HUES64 (cell line): ENCODE results near the gene PGLYRP1.

ENCODE experiments used
- H3K27ac ChIP-seq: 2 replicates; pipeline ENCODE4 v1.7.0; 2013; ENCODE audit warnings: low read depth, low read length, inconsistent platforms
- H3K27me3 ChIP-seq: 2 replicates; pipeline ENCODE4 v1.6.1; 2013; ENCODE audit warnings: mild to moderate bottlenecking, low read length; ENCODE audit not compliant: insufficient read depth
- H3K36me3 ChIP-seq: 2 replicates; pipeline ENCODE4 v1.6.1; 2013; ENCODE audit warnings: mild to moderate bottlenecking, low read length; ENCODE audit not compliant: insufficient read depth
- H3K4me1 ChIP-seq: 2 replicates; pipeline ENCODE4 v1.6.1; 2013; ENCODE audit warnings: mild to moderate bottlenecking, low read length, moderate library complexity; ENCODE audit not compliant: insufficient read depth
- H3K4me3 ChIP-seq: 2 replicates; pipeline ENCODE4 v1.5.1; 2013; ENCODE audit warnings: mild to moderate bottlenecking, low read length, moderate library complexity
- H3K9ac ChIP-seq: 2 replicates; pipeline ENCODE4 v1.6.1; 2013; ENCODE audit warnings: mild to moderate bottlenecking, low read depth, low read length
- H3K9me3 ChIP-seq: 2 replicates; pipeline ENCODE4 v1.6.1; 2013; ENCODE audit warnings: low read depth, low read length; ENCODE audit not compliant: insufficient read depth
- WGBS: fragments of 150-250, 120-280 bp; methylation state at CpG from one replicate; pipeline ENCODE4 v1.1.7; 2013; ENCODE audit warnings: missing lambda C conversion rate; 5-methylcytosine and 5-hydroxymethylcytosine counted together

The PGLYRP1 gene

GRCh38 chr19:46031781-46032596 is 9.1 kb upstream of the PGLYRP1 start:
- WGBS: 94% methylated on average over 5 of the region's 5 CpGs
- no peaks in the 10 kb centered on the region for H3K9me3 ChIP-seq
- no peak overlapping the region for H3K4me3 ChIP-seq
- H3K9ac ChIP-seq: no peak overlapping the region
- no peak overlapping the region for H3K27ac ChIP-seq
- H3K27me3 ChIP-seq: no peaks in the 10 kb centered on the region
- H3K36me3 ChIP-seq: no peaks in the 10 kb centered on the region
- H3K4me1 ChIP-seq: no peaks in the 10 kb centered on the region

- Histone ChIP-seq H3K4me1 (no peaks in the 10 kb centered on the region), H3K27ac (no peak overlapping the region), H3K36me3 (no peaks in the 10 kb centered on the region), H3K9me3 (no peaks in the 10 kb centered on the region), H3K4me3 (no peak overlapping the region), H3K9ac (no peak overlapping the region), H3K27me3 (no peaks in the 10 kb centered on the region)
- WGBS: 84% methylated on average over 10 of the region's 12 CpGs
These were observed 8.1 kb upstream of the PGLYRP1 start for GRCh38 chr19:46030812-46031550.

GRCh38 chr19:46025835-46026234 is 3.0 kb upstream of the PGLYRP1 start:
- Histone ChIP-seq H3K4me3 (no peak overlapping the region), H3K4me1 (peaks cover 4% of the 10 kb centered on the region; the same call in 1 of the 2 replicates), H3K27me3 (no peaks in the 10 kb centered on the region), H3K27ac (no peak overlapping the region), H3K36me3 (no peaks in the 10 kb centered on the region), H3K9ac (no peak overlapping the region), H3K9me3 (no peaks in the 10 kb centered on the region)
- WGBS: 97% methylated on average over 3 of the region's 3 CpGs

GRCh38 chr19:46023311-46023779 is 492 bp upstream of the PGLYRP1 start:
- 95% methylated on average over 11 of the region's 11 CpGs for whole genome bisulfite sequencing
- no peak overlapping the region for H3K4me3 ChIP-seq
- no peaks in the 10 kb centered on the region for H3K36me3 ChIP-seq
- no peak overlapping the region for H3K9ac ChIP-seq
- peaks cover 4% of the 10 kb centered on the region; the same call in 1 of the 2 replicates for H3K4me1 ChIP-seq
- no peaks in the 10 kb centered on the region for H3K27me3 ChIP-seq
- H3K27ac ChIP-seq: no peak overlapping the region
- no peaks in the 10 kb centered on the region for H3K9me3 ChIP-seq

- no peaks in the 10 kb centered on the region for H3K36me3 ChIP-seq
- H3K4me1 ChIP-seq: peaks cover 4% of the 10 kb centered on the region; the same call in 1 of the 2 replicates
- no peak overlapping the region for H3K27ac ChIP-seq
- no peak overlapping the region for H3K9ac ChIP-seq
- no peaks in the 10 kb centered on the region for H3K27me3 ChIP-seq
- WGBS: 86% methylated on average over 12 of the region's 12 CpGs
- no peak overlapping the region for H3K4me3 ChIP-seq
- H3K9me3 ChIP-seq: no peaks in the 10 kb centered on the region
These were observed 807 bp downstream of the PGLYRP1 start for GRCh38 chr19:46022061-46022430.

GRCh38 chr19:46021531-46022041 is 1.3 kb downstream of the PGLYRP1 start:
- Histone ChIP-seq H3K9ac (no peak overlapping the region), H3K9me3 (no peaks in the 10 kb centered on the region), H3K27ac (no peak overlapping the region), H3K36me3 (no peaks in the 10 kb centered on the region), H3K27me3 (peaks cover under 1% of the 10 kb centered on the region), H3K4me3 (no peak overlapping the region), H3K4me1 (peaks cover 4% of the 10 kb centered on the region; the same call in 1 of the 2 replicates)
- 84% methylated on average over 11 of the region's 11 CpGs for WGBS

GRCh38 chr19:46020819-46021125 is 2.1 kb downstream of the PGLYRP1 start:
- H3K36me3 ChIP-seq: no peaks in the 10 kb centered on the region
- H3K27me3 ChIP-seq: peaks cover 9% of the 10 kb centered on the region
- peaks cover 4% of the 10 kb centered on the region for H3K4me1 ChIP-seq
- no peak overlapping the region for H3K27ac ChIP-seq
- no peaks in the 10 kb centered on the region for H3K9me3 ChIP-seq
- no peak overlapping the region for H3K9ac ChIP-seq
- WGBS: 95% methylated on average over 7 of the region's 7 CpGs
- H3K4me3 ChIP-seq: no peak overlapping the region

- Histone ChIP-seq H3K36me3 (no peaks in the 10 kb centered on the region), H3K9ac (no peak overlapping the region), H3K27ac (no peak overlapping the region), H3K9me3 (no peaks in the 10 kb centered on the region), H3K27me3 (peaks cover 23% of the 10 kb centered on the region), H3K4me1 (peaks cover 9% of the 10 kb centered on the region), H3K4me3 (no peak overlapping the region)
- WGBS: 93% methylated on average over 13 of the region's 13 CpGs
These were observed 3.6 kb downstream of the PGLYRP1 start for GRCh38 chr19:46019270-46019669.

GRCh38 chr19:46018729-46019251 is 4.1 kb downstream of the PGLYRP1 start:
- no peaks in the 10 kb centered on the region for H3K36me3 ChIP-seq
- no peak overlapping the region for H3K9ac ChIP-seq
- WGBS: 95% methylated on average over 10 of the region's 10 CpGs
- no peak overlapping the region for H3K27ac ChIP-seq
- no peak overlapping the region for H3K4me3 ChIP-seq
- H3K27me3 ChIP-seq: peaks cover 28% of the 10 kb centered on the region
- H3K4me1 ChIP-seq: peaks cover 10% of the 10 kb centered on the region
- no peaks in the 10 kb centered on the region for H3K9me3 ChIP-seq

- 94% methylated on average over 13 of the region's 15 CpGs for WGBS
- H3K27ac ChIP-seq: no peak overlapping the region
- no peaks in the 10 kb centered on the region for H3K36me3 ChIP-seq
- H3K27me3 ChIP-seq: peaks cover 30% of the 10 kb centered on the region
- H3K4me3 ChIP-seq: no peak overlapping the region
- peaks cover 10% of the 10 kb centered on the region for H3K4me1 ChIP-seq
- H3K9ac ChIP-seq: no peak overlapping the region
- H3K9me3 ChIP-seq: no peaks in the 10 kb centered on the region
These were observed 4.8 kb downstream of the PGLYRP1 start for GRCh38 chr19:46017874-46018675.
